ENCODE measurements around the gene PDE4B.

Gene PDE4B

GRCh38 chr1:66285618-66286270, 493.0 kb downstream of the PDE4B start:
- no peak for DNase-seq (ENCODE audit: low spot score)

GRCh38 chr1:66286307-66286706, 493.6 kb downstream of the PDE4B start:
- no peak for DNase-seq (ENCODE audit: low spot score)

- no peak for DNase-seq (ENCODE audit: low spot score)
These were observed 495.4 kb downstream of the PDE4B start for GRCh38 chr1:66288048-66288447.

GRCh38 chr1:66290761-66291530, 498.3 kb downstream of the PDE4B start:
- no peak for DNase-seq (ENCODE audit: low spot score)

GRCh38 chr1:66291531-66291864, 498.8 kb downstream of the PDE4B start:
- no peak for DNase-seq (ENCODE audit: low spot score)

GRCh38 chr1:66292305-66292704, 499.6 kb downstream of the PDE4B start:
- no peak for DNase-seq (ENCODE audit: low spot score)

- no peak for DNase-seq (ENCODE audit: low spot score)
These were observed 500.2 kb downstream of the PDE4B start for GRCh38 chr1:66292944-66293343.

- peak; percentile 60 for DNase-seq (ENCODE audit: low spot score)
These were observed 502.1 kb downstream of the PDE4B start for GRCh38 chr1:66294707-66295370.

- DNase-seq (ENCODE audit: low spot score) = no peak
These were observed 503.1 kb downstream of the PDE4B start for GRCh38 chr1:66295803-66296202.

- DNase-seq (ENCODE audit: low spot score) = no peak
These were observed 503.7 kb downstream of the PDE4B start for GRCh38 chr1:66296370-66296769.

GRCh38 chr1:66296951-66297350, 504.3 kb downstream of the PDE4B start:
- DNase-seq (ENCODE audit: low spot score) = no peak

GRCh38 chr1:66298464-66298863, 505.8 kb downstream of the PDE4B start:
- no peak for DNase-seq (ENCODE audit: low spot score)

GRCh38 chr1:66300280-66300971, 507.7 kb downstream of the PDE4B start:
- peak; percentile 51 for DNase-seq (ENCODE audit: low spot score)

- peak; percentile 66 for DNase-seq (ENCODE audit: low spot score)
These were observed 508.3 kb downstream of the PDE4B start for GRCh38 chr1:66300972-66301451.

GRCh38 chr1:66302184-66302742, 509.6 kb downstream of the PDE4B start:
- no peak for DNase-seq (ENCODE audit: low spot score)

- no peak for DNase-seq (ENCODE audit: low spot score)
These were observed 510.1 kb downstream of the PDE4B start for GRCh38 chr1:66302815-66303214.

- DNase-seq (ENCODE audit: low spot score) = no peak
These were observed 511.0 kb downstream of the PDE4B start for GRCh38 chr1:66303646-66304045.

GRCh38 chr1:66304128-66304527, 511.4 kb downstream of the PDE4B start:
- DNase-seq (ENCODE audit: low spot score) = no peak

- DNase-seq (ENCODE audit: low spot score) = no peak
These were observed 513.2 kb downstream of the PDE4B start for GRCh38 chr1:66305927-66306326.

GRCh38 chr1:66309006-66309741, 516.5 kb downstream of the PDE4B start:
- no peak for DNase-seq (ENCODE audit: low spot score)

- no peak for DNase-seq (ENCODE audit: low spot score)
These were observed 518.4 kb downstream of the PDE4B start for GRCh38 chr1:66311092-66311491.
